ENCODE data around the gene RFLNA. TPM values are rescaled to one million over a fixed set of nuclear protein-coding genes. Genes with fewer than 3 reads are reported as not detected.

RFLNA gene
- total RNA-seq, 1 donor from 2014 or later = 1.4 TPM

GRCh38 chr12:124361996-124362395, 67.1 kb downstream of the RFLNA start:
- Histone ChIP-seq H3K4me2 (no peak overlapping the region), H4K20me1 (ENCODE audit: low read depth) (peaks cover 18% of the 10 kb centered on the region), H3K27me3 (no peaks in the 10 kb centered on the region), H3K4me1 (no peaks in the 10 kb centered on the region), H3F3A (ENCODE audit: low read depth) (no peaks in the 10 kb centered on the region), H3K36me3 (no peaks in the 10 kb centered on the region), H3K9ac (no peak overlapping the region), H2AFZ (replicated peaks) (no peak overlapping the region), H3K9me3 (ENCODE audit: low read depth) (no peaks in the 10 kb centered on the region), H3K27ac (no peak overlapping the region), H3K79me2 (ENCODE audit: low read depth) (no peaks in the 10 kb centered on the region), H3K4me3 (no peak overlapping the region)
- H3K4me1 Mint-ChIP-seq = peaks cover 9% of the 10 kb centered on the region
- no peak for DNase-seq (ENCODE audit: low spot score)
- no peak overlapping the region for H3K4me3 Mint-ChIP-seq
- peaks cover 15% of the 10 kb centered on the region for H3K36me3 Mint-ChIP-seq
- peaks cover 7% of the 10 kb centered on the region for H3K27me3 Mint-ChIP-seq (ENCODE audit: insufficient read depth, low read depth)
- H3K27ac Mint-ChIP-seq = peak overlapping the region; percentile 25
- H3K9me3 Mint-ChIP-seq = no peaks in the 10 kb centered on the region
- no peak for TF ChIP-seq EZH2 (IDR thresholded peaks at IDR 0.05)

GRCh38 chr12:124363353-124363965, 68.6 kb downstream of the RFLNA start:
- Mint-ChIP-seq H3K9me3 (no peaks in the 10 kb centered on the region), H3K4me1 (peaks cover 9% of the 10 kb centered on the region), H3K4me3 (no peak overlapping the region), H3K27ac (no peak overlapping the region), H3K36me3 (peaks cover 4% of the 10 kb centered on the region), H3K27me3 (ENCODE audit: insufficient read depth, low read depth) (peaks cover 2% of the 10 kb centered on the region)
- H3K4me2 ChIP-seq = no peak overlapping the region
- no peaks in the 10 kb centered on the region for H3K36me3 ChIP-seq
- peaks cover 22% of the 10 kb centered on the region for H4K20me1 ChIP-seq (ENCODE audit: low read depth)
- DNase-seq (ENCODE audit: low spot score) = no peak
- no peaks in the 10 kb centered on the region for H3K4me1 ChIP-seq
- no peaks in the 10 kb centered on the region for H3K27me3 ChIP-seq
- TF ChIP-seq EZH2 (IDR thresholded peaks at IDR 0.05) (no peak), CTCF (IDR thresholded peaks at IDR 0.05) (no peak), EZH2phosphoT487 (IDR thresholded peaks at IDR 0.05) (no peak)
- no peaks in the 10 kb centered on the region for H3K79me2 ChIP-seq (ENCODE audit: low read depth)
- H3K4me3 ChIP-seq = no peak overlapping the region
- H3K9ac ChIP-seq = no peak overlapping the region
- no peaks in the 10 kb centered on the region for H3K9me3 ChIP-seq (ENCODE audit: low read depth)
- H3K27ac ChIP-seq = no peak overlapping the region
- no peaks in the 10 kb centered on the region for H3F3A ChIP-seq (ENCODE audit: low read depth)
- no peak overlapping the region for H2AFZ ChIP-seq (replicated peaks)

- Histone ChIP-seq H3K27ac (no peak overlapping the region), H3K9ac (no peak overlapping the region), H3K27me3 (no peaks in the 10 kb centered on the region), H3K4me2 (no peak overlapping the region), H2AFZ (replicated peaks) (no peak overlapping the region), H3F3A (ENCODE audit: low read depth) (no peaks in the 10 kb centered on the region), H3K4me1 (no peaks in the 10 kb centered on the region), H3K36me3 (no peaks in the 10 kb centered on the region), H4K20me1 (ENCODE audit: low read depth) (peaks cover 28% of the 10 kb centered on the region), H3K9me3 (ENCODE audit: low read depth) (no peaks in the 10 kb centered on the region), H3K79me2 (ENCODE audit: low read depth) (no peaks in the 10 kb centered on the region), H3K4me3 (no peak overlapping the region)
- no peak overlapping the region for H3K27ac Mint-ChIP-seq
- no peak overlapping the region for H3K4me3 Mint-ChIP-seq
- TF ChIP-seq CTCF (IDR thresholded peaks at IDR 0.05) = no peak
- no peak for TF ChIP-seq EZH2phosphoT487 (IDR thresholded peaks at IDR 0.05)
- no peak for TF ChIP-seq EZH2 (IDR thresholded peaks at IDR 0.05)
- peaks cover 4% of the 10 kb centered on the region for H3K36me3 Mint-ChIP-seq
- peaks cover 2% of the 10 kb centered on the region for H3K27me3 Mint-ChIP-seq (ENCODE audit: insufficient read depth, low read depth)
- DNase-seq (ENCODE audit: low spot score) = no peak
- peaks cover 9% of the 10 kb centered on the region for H3K4me1 Mint-ChIP-seq
- no peaks in the 10 kb centered on the region for H3K9me3 Mint-ChIP-seq
These were observed 69.7 kb downstream of the RFLNA start for GRCh38 chr12:124364543-124364942.

Small RNA genes lying within 50 kb of the gene (microRNA-seq; reads per million reads assigned to microRNA genes)
- not detected for gene MIR6880

Small RNA genes lying within 50 kb of the gene (small RNA-seq; reads per million reads assigned to genes)
- gene MIR6880 = not detected
